HepG2 (cell line): ENCODE data around the gene CDK6. TPM values are rescaled to one million over a fixed set of nuclear protein-coding genes. Genes with fewer than 3 reads are reported as not detected.
A peak's percentile ranks its signal among the peaks of the same experiment; 100 is the strongest.

Experiments used
- ATAC-seq: fragments of 200-7000 bp; cut with Tn5 transposase; 3 replicates; pipeline ENCODE4 v1.9.1; 2020; ENCODE audit warnings: mild to moderate bottlenecking, moderate library complexity
- BruUV-seq: library from RNA; stranded (reverse); fragments of 400-500 nt; replicated peaks from 2 replicates; lab custom pipeline; 2021; lab: Mats Ljungman, UMichigan
- CTCF ChIA-PET: fragments of 300-600 bp; formaldehyde crosslinking; extraction: SDS; loops from one replicate; lab custom pipeline; 2021; ENCODE audit warnings: low total read pairs, inconsistent platforms, low intra/inter-chr PET ratio; lab: Yijun Ruan, JAX
- POLR2A ChIA-PET: fragments of 350-600 bp; sonication (Branson Sonifier 250); formaldehyde crosslinking; loops from one replicate; lab custom pipeline; 2020; ENCODE audit warnings: antibody characterized with exemption, inconsistent platforms; lab: Yijun Ruan, JAX
- DNase-seq: peaks from one replicate; pipeline ENCODE4 v3.0.0-alpha.2; 2015; ENCODE audit warnings: low spot score
- FAIRE-seq: peaks from 3 replicates; lab custom pipeline; 2011; peaks lifted over from hg19 to GRCh38; lab: Jason Lieb, UNC
- H2AFZ ChIP-seq: one replicate; pipeline ENCODE4 v1.6.1; 2011; ENCODE audit warnings: low read length, inconsistent platforms
- H3K27ac ChIP-seq: fragments of 300-600 bp; 3 replicates; pipeline ENCODE4 v1.8.0; 2011; ENCODE audit warnings: mixed run types, mild to moderate bottlenecking, mixed read lengths, low read length, inconsistent platforms; ENCODE audit not compliant: insufficient read depth; ENCODE audit errors: extremely low read length
- H3K27me3 ChIP-seq, 2 experiments: fragments of 200-600 bp in 1 of 2; 2 replicates in 1 of 2; 3 replicates in 1 of 2; pipeline versions ENCODE4 v1.6.0 to v1.8.0; 2011; ENCODE audit warnings: low read length in 2 of 2, mild to moderate bottlenecking in 2 of 2, moderate library complexity in 2 of 2, inconsistent platforms in 1 of 2; ENCODE audit not compliant: insufficient read depth in 2 of 2, control insufficient read depth in 1 of 2
- H3K36me3 ChIP-seq, 2 experiments: fragments of 200-600 bp in 1 of 2; replicated peaks in 1 of 2; 2 replicates in 1 of 2; 3 replicates in 1 of 2; pipeline versions ENCODE4 v1.5.1 to v1.8.0; 2011; ENCODE audit warnings: low read length in 2 of 2, inconsistent platforms in 1 of 2; ENCODE audit not compliant: insufficient read depth in 2 of 2, control insufficient read depth in 1 of 2
- H3K4me1 ChIP-seq: 2 replicates; pipeline ENCODE4 v1.5.1; 2012; ENCODE audit warnings: low read length, inconsistent platforms; ENCODE audit not compliant: insufficient read depth
- H3K4me2 ChIP-seq: 2 replicates; pipeline ENCODE4 v1.6.0; 2011; ENCODE audit warnings: low read depth, low read length, inconsistent platforms
- H3K4me3 ChIP-seq, 3 experiments: fragments of 200-600 bp in 1 of 3; sonication (generic), shearing (Covaris generic) in 1 of 3; replicated peaks in 1 of 3; 2 replicates each; pipeline ENCODE4 v1.5.1; 2011 to 2016; ENCODE audit warnings: low read length in 3 of 3, inconsistent platforms in 2 of 3, low read depth in 2 of 3, mild to moderate bottlenecking in 2 of 3, control low read depth in 1 of 3, mixed read lengths in 1 of 3; ENCODE audit not compliant: insufficient read depth in 1 of 3
- H3K79me2 ChIP-seq: one replicate; pipeline ENCODE4 v1.6.1; 2011; ENCODE audit warnings: low read length, inconsistent platforms; ENCODE audit not compliant: insufficient read depth
- H3K9ac ChIP-seq: 2 replicates; pipeline ENCODE4 v1.6.0; 2011; ENCODE audit warnings: mild to moderate bottlenecking, low read depth, low read length, inconsistent platforms; ENCODE audit not compliant: insufficient read depth
- H3K9me3 ChIP-seq: 2 replicates; pipeline ENCODE4 v1.5.1; 2012; ENCODE audit warnings: mild to moderate bottlenecking, low read length
- H4K20me1 ChIP-seq: 2 replicates; pipeline ENCODE4 v1.6.0; 2011; ENCODE audit warnings: inconsistent platforms, mild to moderate bottlenecking, low read length, moderate library complexity; ENCODE audit not compliant: insufficient read depth
- ARNTL ChIP-seq: sonication (generic); formaldehyde crosslinking; IDR thresholded peaks from 2 replicates; pipeline ENCODE4 v1.4.0; 2020; ENCODE audit warnings: mild to moderate bottlenecking, missing genetic modification reagents
- ATRX ChIP-seq: sonication (generic); formaldehyde crosslinking; IDR thresholded peaks from 2 replicates; pipeline ENCODE4 v1.4.0; 2020; ENCODE audit warnings: missing genetic modification reagents, borderline replicate concordance
- BCL3 ChIP-seq: sonication (generic); formaldehyde crosslinking; IDR thresholded peaks from 2 replicates; pipeline ENCODE4 v1.5.1; 2020; ENCODE audit warnings: mild to moderate bottlenecking, missing genetic modification reagents, moderate library complexity
- MBNL3 ChIP-seq: fragments of 250-450 bp; sonication (Bioruptor Pico); conservative IDR thresholded peaks from 2 replicates; pipeline ENCODE4 v1.8.0; 2022; ENCODE audit warnings: mild to moderate bottlenecking, inconsistent platforms
- RBM22 ChIP-seq: fragments of 200-400 bp; formaldehyde crosslinking; optimal IDR thresholded peaks from 2 replicates; pipeline ENCODE3; 2017; ENCODE audit warnings: mild to moderate bottlenecking, low read length, moderate library complexity
- ZGPAT ChIP-seq: IDR thresholded peaks from 2 replicates; pipeline ENCODE4 v1.6.1; 2016; ENCODE audit warnings: mild to moderate bottlenecking
- ZNF18 ChIP-seq: sonication (generic); formaldehyde crosslinking; IDR thresholded peaks from 2 replicates; pipeline ENCODE4 v1.8.0; 2022; ENCODE audit warnings: mild to moderate bottlenecking, missing genetic modification reagents; ENCODE audit not compliant: insufficient replicate concordance
- ZNF678 ChIP-seq: sonication (generic); formaldehyde crosslinking; IDR thresholded peaks from 2 replicates; pipeline ENCODE4 v1.4.0; 2020; ENCODE audit warnings: mild to moderate bottlenecking, missing genetic modification reagents
- ZNF781 ChIP-seq: sonication (generic); formaldehyde crosslinking; IDR thresholded peaks from 2 replicates; pipeline ENCODE4 v1.5.1; 2020; ENCODE audit warnings: borderline replicate concordance, mild to moderate bottlenecking, missing genetic modification reagents; ENCODE audit errors: not compliant biosample characterization
- WGBS: methylation state at CpG from one replicate; pipeline ENCODE4 v1.1.6; 2017; ENCODE audit warnings: low lambda C conversion rate; 5-methylcytosine and 5-hydroxymethylcytosine counted together
- in situ Hi-C: cut with HindIII; loops from 2 replicates; pipeline ENCODE4 v1.10.0; 2017; ENCODE audit warnings: low pct_unique_long_range_greater_than_20kb; ENCODE audit not compliant: extremely low pct_ligation_motif_present
- intact Hi-C: fragments of 100-400 bp; cut with micrococcal nuclease; formaldehyde crosslinking; loops from one replicate; pipeline ENCODE4 v1.10.0; 2022; ENCODE audit not compliant: unreplicated experiment
- polyA plus RNA-seq, 8 experiments: library from polyadenylated mRNA; depleted of rRNA in 3 of 8; stranded (reverse) in 7 of 8; unstranded in 1 of 8; fragments of >200 nt; fragmentation: Illumina TruSeq in 4 of 8; extraction: Trizol in 4 of 8; gene quantifications; 2 replicates each; pipeline versions ENCODE4 v1.2.1 to v1.2.3, GENCODE V29; 2011 to 2016; ENCODE audit warnings: low read depth in 4 of 8, missing spikeins in 1 of 8, mixed read lengths in 1 of 8; ENCODE audit not compliant: insufficient read depth in 1 of 8
- total RNA-seq, 5 experiments: library from RNA; depleted of rRNA; stranded (reverse); fragments of >200 nt; fragmentation: Illumina TruSeq; extraction: Trizol; gene quantifications; 2 replicates each; pipeline ENCODE4 v1.2.3, GENCODE V29; 2016; ENCODE audit warnings: low read depth in 1 of 5

Gene CDK6
- total and polyA plus RNA-seq, 2 of the 13 experiments (the other 11 are each of a cell fraction or from before 2014, with no cell fraction given), result 34.6 to 90.8 TPM

GRCh38 chr7:92709150-92709549, 127.2 kb downstream of the CDK6 start:
- no peak for TF ChIP-seq BCL3
- peak; percentile 83 for TF ChIP-seq RBM22
- TF ChIP-seq, all 625 proteins: peak for 1
- Histone ChIP-seq H3K4me1 (peaks cover 3% of the 10 kb centered on the region), H4K20me1 (no peaks in the 10 kb centered on the region), H3K36me3 (peaks cover 7 to 30% of the 10 kb centered on the region in 2 experiments; a peak in 4 of 5 replicates), H3K4me2 (no peak overlapping the region), H3K79me2 (peaks cover 25% of the 10 kb centered on the region), H3K27ac (no peak overlapping the region), H3K27me3 (no peaks in the 10 kb centered on the region), H3K9me3 (no peaks in the 10 kb centered on the region), H3K9ac (no peak overlapping the region), H3K4me3 (no peak overlapping the region), H2AFZ (no peak overlapping the region)
- FAIRE-seq (no peak), ATAC-seq (no peak), DNase-seq (no peak)
- 98% methylated on average over 2 of the region's 2 CpGs for WGBS
- in situ Hi-C loops, result no loop called here
- BruUV-seq, result no TSS peak
- intact Hi-C loops, result no loop called here
- CTCF ChIA-PET, result no interaction called here
- POLR2A ChIA-PET, result no interaction called here

- Histone ChIP-seq H3K4me2 (no peak overlapping the region), H3K79me2 (peaks cover 19% of the 10 kb centered on the region), H3K27me3 (no peaks in the 10 kb centered on the region), H2AFZ (no peak overlapping the region), H3K4me1 (no peaks in the 10 kb centered on the region), H3K9ac (no peak overlapping the region), H3K9me3 (no peaks in the 10 kb centered on the region), H3K36me3 (peaks cover 5 to 27% of the 10 kb centered on the region in 2 experiments; a peak in 4 of 5 replicates), H3K27ac (no peak overlapping the region), H4K20me1 (no peaks in the 10 kb centered on the region), H3K4me3 (no peak overlapping the region)
- FAIRE-seq (no peak), DNase-seq (no peak), ATAC-seq (no peak)
- CTCF ChIA-PET, result no interaction called here
- 98% methylated on average over 5 of the region's 5 CpGs for WGBS
- POLR2A ChIA-PET, result no interaction called here
- TF ChIP-seq ZNF678 (CRISPR knock-in tag) (no peak), ZNF18 (no peak), ZNF781 (CRISPR knock-in tag) (no peak), ZGPAT (CRISPR knock-in tag) (no peak), ARNTL (CRISPR knock-in tag) (no peak), MBNL3 (CRISPR knock-in tag) (no peak), ATRX (CRISPR knock-in tag) (no peak)
- no TSS peak for BruUV-seq
- intact Hi-C loops, result no loop called here
- in situ Hi-C loops, result no loop called here
These were observed 128.0 kb downstream of the CDK6 start for GRCh38 chr7:92708111-92709042.
